ENCODE measurements around the gene TMEM131L. TPM values are rescaled to one million over a fixed set of nuclear protein-coding genes. Genes with fewer than 3 reads are reported as not detected.

TMEM131L gene
- polyA plus RNA-seq, 1 donor (not counting 4 experiments of a cell fraction or from before 2014, with no cell fraction given): 10.3 TPM

DNA sequence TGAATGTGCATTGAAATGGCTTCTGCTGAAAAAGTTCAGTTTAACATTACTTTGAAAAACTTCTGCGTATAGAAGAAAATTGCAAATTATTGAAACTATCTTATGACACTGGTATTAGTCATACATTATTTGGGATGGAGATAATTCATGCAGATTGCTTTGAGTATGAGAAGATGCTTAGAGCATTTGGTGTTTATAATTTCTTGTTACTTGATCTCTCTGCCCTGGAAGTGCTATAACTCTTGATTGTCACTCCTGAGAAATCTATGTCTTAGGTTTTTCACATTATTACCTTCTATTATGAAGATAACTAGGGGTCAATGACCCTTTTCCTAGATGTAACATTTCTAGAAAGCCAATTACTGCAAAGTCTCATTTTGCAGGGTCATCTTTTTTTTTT, 36.4 kb downstream of the TMEM131L start:
- FAIRE-seq (no peak), DNase-seq (ENCODE audit: low read depth, low spot score) (no peak)
- TF ChIP-seq EZH2 (IDR thresholded peaks at IDR 0.05; ENCODE audit: low read length): no peak
- TF ChIP-seq, protein P1, sequence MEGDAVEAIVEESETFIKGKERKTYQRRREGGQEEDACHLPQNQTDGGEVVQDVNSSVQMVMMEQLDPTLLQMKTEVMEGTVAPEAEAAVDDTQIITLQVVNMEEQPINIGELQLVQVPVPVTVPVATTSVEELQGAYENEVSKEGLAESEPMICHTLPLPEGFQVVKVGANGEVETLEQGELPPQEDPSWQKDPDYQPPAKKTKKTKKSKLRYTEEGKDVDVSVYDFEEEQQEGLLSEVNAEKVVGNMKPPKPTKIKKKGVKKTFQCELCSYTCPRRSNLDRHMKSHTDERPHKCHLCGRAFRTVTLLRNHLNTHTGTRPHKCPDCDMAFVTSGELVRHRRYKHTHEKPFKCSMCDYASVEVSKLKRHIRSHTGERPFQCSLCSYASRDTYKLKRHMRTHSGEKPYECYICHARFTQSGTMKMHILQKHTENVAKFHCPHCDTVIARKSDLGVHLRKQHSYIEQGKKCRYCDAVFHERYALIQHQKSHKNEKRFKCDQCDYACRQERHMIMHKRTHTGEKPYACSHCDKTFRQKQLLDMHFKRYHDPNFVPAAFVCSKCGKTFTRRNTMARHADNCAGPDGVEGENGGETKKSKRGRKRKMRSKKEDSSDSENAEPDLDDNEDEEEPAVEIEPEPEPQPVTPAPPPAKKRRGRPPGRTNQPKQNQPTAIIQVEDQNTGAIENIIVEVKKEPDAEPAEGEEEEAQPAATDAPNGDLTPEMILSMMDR (optimal IDR thresholded peaks at IDR 0.05 in 1 of 3, IDR thresholded peaks at IDR 0.05 in 1 of 3, conservative IDR thresholded peaks at IDR 0.05 in 1 of 3; ENCODE audit: extremely low read depth in 1 of 3, insufficient read depth in 2 of 3, low read length in 3 of 3): no peak
- no peak overlapping the region for H3K4me3 ChIP-seq (ENCODE audit: control insufficient read depth in 2 of 3, extremely low read depth in 1 of 3, insufficient read depth in 2 of 3, low read depth in 1 of 3, low read length in 3 of 3)
- no peaks in the 10 kb centered on the region for H3K27me3 ChIP-seq (ENCODE audit: control insufficient read depth, extremely low read depth, insufficient read depth, low read length)
- peaks cover 4% of the 10 kb centered on the region for H3K79me2 ChIP-seq (ENCODE audit: control insufficient read depth, insufficient read depth, low read length)
- H3K9me1 ChIP-seq (ENCODE audit: control insufficient read depth, extremely low read depth, insufficient read depth, low read length): no peaks in the 10 kb centered on the region
- H4K20me1 ChIP-seq (ENCODE audit: control insufficient read depth, extremely low read depth, insufficient read depth, low read length): no peaks in the 10 kb centered on the region
- no peaks in the 10 kb centered on the region for H3K36me3 ChIP-seq (ENCODE audit: control insufficient read depth in 2 of 2, extremely low read depth in 1 of 2, insufficient read depth in 2 of 2, low read length in 2 of 2)
- no peak overlapping the region for H3K9ac ChIP-seq (ENCODE audit: control insufficient read depth, extremely low read depth, insufficient read depth, low read length)
- H3K9me3 ChIP-seq (ENCODE audit: control insufficient read depth, low read depth, low read length): no peaks in the 10 kb centered on the region
- no peak overlapping the region for H3K4me2 ChIP-seq (ENCODE audit: control insufficient read depth, extremely low read depth, insufficient read depth, low read depth, low read length)
- dilution Hi-C loops (cut with MboI; ENCODE audit: extremely low pct_ligation_motif_present, low sequenced_read_pairs): no loop called here
- H2AFZ ChIP-seq (ENCODE audit: control insufficient read depth, low read length): no peak overlapping the region
- H3K27ac ChIP-seq (ENCODE audit: control insufficient read depth, insufficient read depth, low read length): no peak overlapping the region
- peaks cover 9% of the 10 kb centered on the region for H3K4me1 ChIP-seq (ENCODE audit: control insufficient read depth, extremely low read depth, insufficient read depth, low read length)

- Histone ChIP-seq H4K20me1 (ENCODE audit: control insufficient read depth, extremely low read depth, insufficient read depth, low read length) (no peaks in the 10 kb centered on the region), H3K4me3 (ENCODE audit: control insufficient read depth in 2 of 3, extremely low read depth in 1 of 3, insufficient read depth in 2 of 3, low read depth in 1 of 3, low read length in 3 of 3) (no peak overlapping the region), H3K9me1 (ENCODE audit: control insufficient read depth, extremely low read depth, insufficient read depth, low read length) (no peaks in the 10 kb centered on the region), H3K4me1 (ENCODE audit: control insufficient read depth, extremely low read depth, insufficient read depth, low read length) (peaks cover 12% of the 10 kb centered on the region), H3K27ac (ENCODE audit: control insufficient read depth, insufficient read depth, low read length) (no peak overlapping the region), H3K79me2 (ENCODE audit: control insufficient read depth, insufficient read depth, low read length) (no peaks in the 10 kb centered on the region), H3K9me3 (ENCODE audit: control insufficient read depth, low read depth, low read length) (peaks cover 2% of the 10 kb centered on the region), H3K9ac (ENCODE audit: control insufficient read depth, extremely low read depth, insufficient read depth, low read length) (no peak overlapping the region), H3K4me2 (ENCODE audit: control insufficient read depth, extremely low read depth, insufficient read depth, low read depth, low read length) (no peak overlapping the region), H3K27me3 (ENCODE audit: control insufficient read depth, extremely low read depth, insufficient read depth, low read length) (no peaks in the 10 kb centered on the region), H2AFZ (ENCODE audit: control insufficient read depth, low read length) (no peak overlapping the region), H3K36me3 (ENCODE audit: control insufficient read depth in 2 of 2, extremely low read depth in 1 of 2, insufficient read depth in 2 of 2, low read length in 2 of 2) (no peaks in the 10 kb centered on the region)
- FAIRE-seq (peak; percentile 29), DNase-seq (ENCODE audit: low read depth, low spot score) (no peak)
- TF ChIP-seq EZH2 (IDR thresholded peaks at IDR 0.05; ENCODE audit: low read length): no peak
- TF ChIP-seq, protein P1 (optimal IDR thresholded peaks at IDR 0.05 in 1 of 3, IDR thresholded peaks at IDR 0.05 in 1 of 3, conservative IDR thresholded peaks at IDR 0.05 in 1 of 3; ENCODE audit: extremely low read depth in 1 of 3, insufficient read depth in 2 of 3, low read length in 3 of 3): no peak
- dilution Hi-C loops (cut with MboI; ENCODE audit: extremely low pct_ligation_motif_present, low sequenced_read_pairs): no loop called here
Measured at GRCh38 chr4:153506341-153507309, 40.5 kb downstream of the TMEM131L start.

All from keratinocyte (primary cell).